Stimulated activated CD4-positive, alpha-beta T cell treated with anti-CD3 and anti-CD28 coated beads, TNF-alpha, amount 100 ng/mL, for 48 hours (primary cell): ENCODE results near the gene IQCB1.
"Not testable (repeated sequence)": the region's sequence is repeated elsewhere in the genome, so short reads cannot be mapped to it uniquely, and the experiment has no call there.

ENCODE experiments used
- DNase-seq, 3 donors: peaks; one replicate each; pipeline ENCODE4 v3.0.0-alpha.2; 2020; ENCODE audit warnings: low read depth in 3 of 3

IQCB1 gene

DNA sequence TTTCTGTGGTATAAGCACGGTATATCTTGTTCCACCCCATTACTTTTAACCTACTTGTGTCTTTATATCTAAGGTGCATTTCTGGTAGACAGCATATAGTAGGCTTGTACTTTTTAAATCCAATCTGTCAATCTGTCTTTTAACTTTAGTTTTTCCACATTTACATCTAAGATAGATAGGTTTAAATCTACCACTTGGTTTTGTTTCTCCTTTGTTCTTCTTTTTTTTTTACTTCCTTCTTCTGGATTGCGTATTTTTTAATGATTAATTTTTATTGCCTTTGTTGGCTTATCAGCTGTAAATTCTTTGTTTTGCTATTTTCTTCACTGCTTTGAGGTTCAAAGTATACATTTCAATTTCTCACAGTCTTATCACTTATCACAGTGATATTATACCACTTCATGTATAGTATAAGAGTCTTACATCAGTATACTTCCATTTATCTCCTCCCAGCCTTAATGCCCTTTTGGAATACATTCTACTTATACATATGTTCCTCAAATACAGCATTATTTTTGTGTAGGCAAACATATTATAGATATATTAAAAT is 31.0 kb downstream of the IQCB1 start:
- DNase-seq, result no peak

DNA sequence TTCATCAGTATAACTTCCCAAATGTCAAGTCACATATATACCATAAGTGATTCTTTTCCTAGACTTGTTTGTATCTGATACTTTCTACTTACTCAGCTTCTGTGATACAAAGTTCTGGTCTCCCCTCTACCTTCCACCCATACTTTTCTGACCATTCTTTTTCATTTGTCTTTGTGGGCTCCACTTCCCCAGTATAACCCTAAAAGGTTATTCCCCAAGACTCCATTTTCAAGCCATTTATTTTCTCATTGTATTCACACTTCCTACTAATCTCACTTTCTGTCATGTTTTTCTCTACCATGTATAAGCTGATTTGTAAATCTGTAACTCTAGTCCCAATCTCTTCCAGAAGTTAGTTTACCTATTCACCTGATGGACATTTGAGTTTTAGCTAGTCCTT is 34.0 kb downstream of the IQCB1 start:
- no peak for DNase-seq

DNA sequence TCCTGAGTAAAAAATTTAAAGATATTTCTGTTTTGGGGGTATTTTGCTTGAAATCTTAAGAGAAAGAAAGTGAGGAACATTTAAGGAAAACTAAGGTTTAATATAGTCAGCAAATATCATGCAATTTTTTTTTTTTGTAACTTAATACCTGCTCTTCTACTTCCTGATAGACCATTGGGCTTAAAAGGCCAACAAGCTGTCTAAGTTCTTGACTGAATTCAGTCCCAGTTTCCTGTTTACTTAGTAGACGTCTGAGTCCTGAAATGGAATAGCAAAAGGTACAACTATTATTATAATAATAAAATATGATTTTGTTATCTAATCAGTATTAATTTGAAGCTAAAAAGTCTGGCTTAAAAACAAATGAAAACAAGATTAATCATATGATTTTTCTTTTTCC is 37.9 kb downstream of the IQCB1 start:
- DNase-seq, result no peak

DNA sequence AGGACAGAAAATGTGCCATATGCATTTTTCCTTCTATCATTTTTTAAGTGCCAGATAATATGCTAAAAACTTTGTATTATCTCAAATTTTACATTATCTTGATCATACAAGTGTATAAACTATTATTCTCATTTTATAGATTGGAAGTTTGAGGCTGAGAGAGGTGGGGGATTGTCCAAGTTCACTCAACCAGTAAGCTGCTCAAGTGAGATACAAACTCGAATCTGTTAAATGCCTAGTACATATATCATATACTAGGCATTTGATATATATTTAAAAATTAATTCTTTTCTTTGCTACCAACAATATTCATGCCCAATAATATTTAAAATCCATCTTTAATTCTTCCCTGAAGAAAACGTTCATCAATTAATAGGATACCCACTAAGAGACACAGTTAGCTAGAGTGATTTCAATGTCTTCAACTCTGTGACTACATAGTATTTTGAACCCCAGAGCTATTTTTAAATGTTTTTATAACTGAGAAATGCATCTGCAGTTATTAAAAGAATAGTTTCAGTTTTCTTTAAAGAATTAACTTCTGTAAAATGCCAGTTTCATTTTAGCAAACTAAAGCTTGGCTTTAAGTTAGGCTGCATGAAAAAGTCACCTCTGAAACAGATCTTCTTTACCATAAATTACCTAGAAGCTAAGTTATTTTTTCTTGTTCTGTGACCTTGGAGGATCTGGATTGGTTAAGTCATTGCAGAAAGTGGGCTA is 40.4 kb downstream of the IQCB1 start:
- no peak for DNase-seq

DNA sequence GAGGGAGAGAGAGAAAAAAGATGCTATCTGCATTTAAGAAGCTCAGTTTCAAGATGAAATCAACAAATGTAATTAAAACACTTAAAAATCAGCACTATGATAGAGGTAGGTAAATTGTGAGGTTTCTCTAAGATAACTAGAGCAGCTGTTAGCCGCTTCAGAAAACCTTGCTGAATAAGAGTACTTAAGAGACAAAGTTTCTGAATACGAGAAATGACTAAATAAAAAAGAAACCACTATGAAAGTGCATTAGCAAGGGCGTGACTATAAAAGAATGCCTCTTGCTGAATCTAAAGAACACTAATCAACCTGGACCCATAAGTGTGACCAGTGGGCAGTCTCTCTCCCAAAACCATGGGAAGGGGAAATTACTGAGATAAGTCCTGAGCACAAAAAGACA is 41.8 kb downstream of the IQCB1 start:
- no peak for DNase-seq

DNA sequence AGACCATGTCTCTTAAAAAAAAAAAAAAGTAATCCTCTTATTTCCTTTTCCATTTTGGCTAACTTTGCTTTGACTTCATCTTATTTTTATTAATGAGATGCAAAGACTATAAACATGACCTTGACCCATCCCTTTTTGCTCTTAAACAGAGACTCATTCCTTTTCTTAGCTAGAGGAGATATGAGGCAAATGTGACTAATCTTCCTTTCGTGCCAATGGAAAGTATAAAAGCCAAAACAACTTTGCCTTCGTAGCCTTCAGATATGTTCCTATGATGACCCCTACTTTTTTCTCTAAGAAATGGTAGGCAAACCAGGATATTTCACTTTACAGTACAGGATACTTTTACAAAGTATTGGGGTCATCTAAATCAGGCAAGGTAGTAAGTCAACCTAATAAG is 48.4 kb downstream of the IQCB1 start:
- no peak for DNase-seq

DNA sequence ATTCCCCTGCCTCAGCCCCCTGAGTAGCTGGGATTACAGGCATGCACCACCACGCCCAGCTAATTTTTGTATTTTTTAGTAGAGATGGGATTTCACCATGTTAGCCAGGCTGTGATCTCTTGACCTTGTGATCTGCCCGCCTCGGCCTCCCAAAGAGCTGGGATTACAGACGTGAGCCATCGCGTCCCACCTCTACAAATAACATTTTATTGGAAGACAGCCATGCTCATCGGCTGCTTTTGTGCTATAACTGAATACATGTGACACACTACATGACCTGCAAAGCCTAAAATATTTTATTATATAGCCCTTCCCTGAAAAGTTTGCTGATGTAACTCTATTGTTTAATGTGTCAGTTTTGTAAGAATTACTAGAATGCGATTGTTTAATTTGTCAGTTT is 52.1 kb downstream of the IQCB1 start:
- not testable (repeated sequence) for DNase-seq

DNA sequence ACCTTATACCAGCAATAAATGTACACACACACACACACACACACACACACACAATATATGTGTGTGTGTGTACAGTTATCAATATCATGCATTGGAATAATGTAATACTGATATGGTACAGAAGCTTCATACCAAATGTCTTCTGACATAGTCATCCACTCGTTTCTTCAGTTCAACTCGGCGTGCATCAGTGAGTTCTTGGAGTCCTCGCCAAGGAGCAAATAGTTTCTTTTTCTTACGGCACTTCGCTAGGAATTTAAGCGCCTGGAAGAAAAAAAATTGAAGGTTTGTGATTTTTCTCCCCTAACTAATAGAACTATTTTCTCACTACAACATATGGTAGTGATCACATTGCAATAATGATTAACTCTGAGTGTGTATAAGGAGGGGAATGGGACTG is 53.2 kb downstream of the IQCB1 start:
- DNase-seq, result no peak

DNA sequence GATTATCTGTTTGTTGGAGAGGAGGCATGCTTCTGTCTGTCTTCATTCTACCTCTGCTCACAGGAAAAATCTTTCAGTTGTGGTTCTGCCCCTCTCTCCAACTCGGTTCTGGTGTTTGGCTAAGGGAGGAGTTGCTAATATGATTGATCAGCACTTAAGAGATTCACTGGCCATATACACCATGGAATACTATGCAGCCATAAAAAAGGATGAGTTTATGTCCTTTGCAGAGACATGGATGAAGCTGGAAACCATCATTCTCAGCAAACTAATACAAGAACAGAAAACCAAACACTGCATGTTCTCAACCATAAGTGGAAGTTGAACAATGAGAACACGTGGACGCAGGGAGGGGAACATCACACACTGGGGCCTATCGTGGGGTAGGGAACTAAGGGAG is 59.8 kb downstream of the IQCB1 start:
- not testable (repeated sequence) for DNase-seq

DNA sequence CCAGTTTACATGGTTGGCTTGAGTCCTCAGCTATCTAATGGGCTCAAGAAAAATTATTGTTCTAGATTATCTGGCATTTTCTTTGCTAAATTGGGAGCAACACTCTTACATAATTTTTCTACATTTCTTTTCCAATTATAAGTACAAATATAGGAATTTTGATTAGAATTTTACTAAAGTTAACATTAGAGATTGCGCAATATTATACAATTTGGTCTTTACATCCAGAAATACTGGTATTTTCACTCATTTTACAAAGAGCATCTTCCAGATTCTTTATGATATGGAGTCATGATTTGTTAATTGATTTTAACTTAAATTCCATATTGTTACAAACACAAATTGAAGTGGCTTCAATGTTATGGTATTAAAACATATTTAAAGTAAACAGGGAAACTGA is 65.6 kb downstream of the IQCB1 start:
- DNase-seq, result no peak

DNA sequence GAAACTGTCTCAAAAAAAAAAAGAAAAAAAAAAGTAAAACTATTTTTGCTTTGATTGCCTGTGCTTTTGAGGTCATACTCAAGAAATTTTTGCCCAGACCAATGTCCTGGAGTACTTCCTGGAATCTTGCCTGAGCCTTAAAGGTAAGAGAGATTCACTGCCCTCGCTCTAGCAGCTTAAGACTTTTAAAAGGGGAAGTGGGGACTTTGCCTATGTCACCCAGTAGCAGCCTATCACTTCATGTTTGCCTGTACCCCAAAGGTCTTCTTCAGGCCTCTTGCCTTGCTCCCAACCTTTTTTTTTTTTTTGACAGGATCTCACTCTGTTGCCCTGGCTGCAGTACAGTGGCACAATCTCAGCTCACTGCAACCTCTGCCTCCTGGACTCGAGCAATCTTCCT is 66.4 kb downstream of the IQCB1 start:
- no peak for DNase-seq

DNA sequence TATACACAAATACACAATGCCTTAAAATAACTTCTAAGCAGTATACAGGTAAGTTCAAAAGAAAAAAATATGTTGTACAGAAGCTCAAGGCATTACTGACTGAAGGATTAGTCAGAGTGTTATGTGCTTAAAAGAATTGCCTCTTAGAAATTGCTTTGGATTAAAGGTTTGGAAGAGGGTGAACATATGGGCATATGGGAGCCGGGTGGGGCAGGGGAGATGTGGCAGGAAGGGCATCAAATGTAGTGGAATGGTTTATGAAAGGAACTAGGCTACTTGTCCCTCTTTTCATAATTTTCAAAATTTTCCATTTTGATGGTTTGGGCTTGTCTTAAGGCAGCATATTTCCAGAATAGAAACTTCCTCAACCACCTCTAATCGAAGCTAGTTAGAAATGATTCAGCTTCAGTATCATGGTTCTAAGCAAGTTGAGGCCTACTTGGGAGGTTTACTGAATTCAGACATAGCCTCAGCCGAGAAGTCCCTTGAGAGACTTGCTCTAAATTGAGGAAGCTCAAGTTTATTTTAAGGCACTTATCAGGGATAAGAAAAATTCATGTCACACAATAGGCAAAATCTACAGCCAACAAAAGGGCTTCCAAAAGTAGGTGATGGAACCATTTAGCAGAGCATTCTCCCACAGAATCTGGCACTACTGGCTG is 75.2 kb downstream of the IQCB1 start:
- DNase-seq, result no peak

DNA sequence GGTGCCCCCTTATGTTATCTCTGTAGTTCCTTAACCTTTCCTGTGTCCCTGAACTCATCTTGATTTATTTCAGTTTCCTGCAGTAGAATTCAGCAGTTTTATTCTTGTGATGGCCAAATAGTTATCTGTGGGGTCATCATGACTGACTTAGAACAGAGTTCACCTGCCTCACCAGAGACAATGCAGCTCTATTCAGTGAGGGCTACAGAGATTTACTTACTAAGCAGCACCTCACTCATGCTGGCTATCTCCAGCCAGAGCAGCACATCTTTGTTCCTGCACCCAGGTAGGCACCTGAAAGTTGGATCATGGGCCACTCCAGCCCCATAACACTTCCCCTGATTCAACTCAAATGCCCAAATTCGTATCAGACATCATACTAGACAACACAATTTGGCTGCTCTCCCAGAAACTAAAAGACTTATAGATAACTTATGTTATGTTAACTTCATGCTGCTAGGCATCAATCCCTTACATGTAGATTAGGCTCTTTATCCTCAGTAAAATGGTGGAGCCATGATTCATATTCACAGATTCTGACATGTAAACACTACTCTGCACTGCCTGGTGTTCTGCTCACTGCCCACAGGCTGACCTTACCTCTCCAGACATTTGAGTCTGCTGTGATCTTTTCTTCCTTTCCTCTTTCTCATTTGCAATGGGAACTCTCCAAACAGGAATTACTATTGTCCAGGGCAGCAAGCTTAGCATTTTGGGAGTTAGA is 76.0 kb downstream of the IQCB1 start:
- no peak for DNase-seq

DNA sequence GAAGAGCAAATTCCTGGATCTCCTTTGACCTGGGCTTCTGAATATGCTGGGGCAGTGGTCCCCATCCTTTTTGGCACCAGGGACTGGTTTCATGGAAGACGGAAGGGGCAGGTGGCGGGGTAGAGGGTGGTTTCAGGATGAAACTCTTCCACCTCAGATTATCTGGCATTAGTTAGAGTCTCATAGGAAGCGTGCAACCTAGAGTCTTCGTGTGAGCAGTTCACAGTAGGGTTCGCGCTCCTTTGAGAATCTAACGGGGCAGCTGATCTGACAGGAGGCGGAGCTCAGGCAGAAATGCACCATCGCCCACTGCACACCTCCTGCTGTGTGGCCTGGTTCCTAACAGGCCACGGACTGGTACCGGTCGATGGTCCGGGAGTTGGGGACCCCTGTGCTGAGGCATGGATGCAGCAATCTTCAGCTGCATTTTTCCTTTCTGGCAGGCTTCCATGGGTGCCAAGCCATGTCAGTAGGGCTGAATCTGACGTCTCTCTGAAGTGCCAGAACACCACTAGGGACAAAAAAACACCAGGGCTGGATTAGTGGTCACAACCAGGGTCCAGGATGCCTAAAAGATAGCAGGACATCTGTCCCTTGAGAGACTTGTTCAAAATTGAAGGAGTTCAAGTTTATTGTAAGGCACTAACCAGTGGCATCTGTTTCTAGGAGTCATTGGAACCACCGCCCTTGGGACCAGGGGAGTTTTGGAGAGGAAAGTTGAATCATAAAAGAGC is 76.9 kb downstream of the IQCB1 start:
- DNase-seq, result no peak

DNA sequence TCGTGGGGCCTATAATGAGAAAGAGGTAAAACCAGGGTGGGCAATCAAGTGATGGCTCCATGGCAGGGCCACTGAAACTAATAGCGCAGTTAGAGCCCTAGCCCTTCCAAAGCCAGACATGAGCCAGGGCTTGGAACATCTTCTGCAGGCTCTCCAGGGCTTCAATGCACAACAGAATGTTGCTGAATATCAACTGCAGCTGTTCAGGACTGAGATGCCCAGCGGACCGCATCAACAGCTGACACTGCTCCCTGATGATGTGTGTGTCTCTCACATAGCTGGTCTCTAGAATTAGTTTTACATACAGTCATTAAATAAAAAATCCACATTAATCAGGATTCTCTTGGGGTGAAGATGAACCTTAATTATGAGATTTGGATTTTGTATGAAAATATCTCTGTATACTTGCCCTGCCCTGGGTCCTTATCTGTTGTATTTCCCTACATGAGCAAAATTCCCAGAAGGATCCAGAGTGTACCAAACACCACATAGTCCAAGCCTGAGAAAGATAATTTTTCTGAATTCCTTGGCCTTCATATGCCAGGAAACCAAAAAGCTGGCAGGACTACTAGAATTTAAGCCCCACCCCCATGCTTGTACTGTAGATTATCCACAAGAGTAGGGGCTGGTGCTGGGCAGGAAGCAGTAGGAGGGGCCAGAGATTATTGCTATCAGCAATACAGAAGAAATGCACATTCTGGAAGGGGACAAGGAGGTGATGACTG is 77.6 kb downstream of the IQCB1 start:
- DNase-seq, result no peak

DNA sequence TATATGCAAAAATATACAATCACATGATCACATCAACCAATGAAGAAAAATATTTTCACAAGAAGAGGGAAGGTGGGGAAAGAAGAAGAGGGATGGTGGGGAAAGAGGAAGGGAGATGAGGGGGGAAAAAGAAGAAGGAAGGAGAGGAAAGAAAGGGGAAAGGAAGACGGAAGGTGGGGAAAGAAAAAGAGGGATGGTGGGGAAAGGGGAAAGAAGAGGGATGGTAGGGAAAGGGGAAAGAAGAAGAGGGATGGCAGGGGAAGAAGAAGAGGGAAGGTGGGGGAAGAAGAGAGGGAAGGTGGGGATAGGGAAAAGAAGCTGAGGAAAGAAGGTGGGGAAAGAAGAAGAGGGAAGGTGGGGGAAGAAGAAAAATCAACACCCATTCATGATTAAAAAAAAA is 82.1 kb downstream of the IQCB1 start:
- no peak for DNase-seq

DNA sequence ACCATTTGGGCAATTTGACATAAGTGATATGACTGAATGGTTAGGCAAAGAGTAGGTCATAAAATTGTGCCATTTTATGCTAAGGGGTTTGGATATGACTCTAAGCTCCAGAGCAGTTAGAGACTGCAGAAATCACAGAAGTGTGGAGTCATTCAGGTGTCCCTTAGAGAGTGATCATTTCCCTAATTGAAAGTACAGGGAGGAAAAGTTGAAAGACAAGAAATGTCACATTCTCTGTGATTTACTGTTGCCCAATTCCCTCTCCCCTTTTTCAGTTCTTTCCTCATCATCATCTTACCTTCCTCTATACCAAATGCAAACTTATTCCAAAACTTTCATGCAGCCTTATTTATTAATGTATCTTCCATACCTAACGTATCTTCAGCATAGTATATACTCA is 82.6 kb downstream of the IQCB1 start:
- no peak for DNase-seq

DNA sequence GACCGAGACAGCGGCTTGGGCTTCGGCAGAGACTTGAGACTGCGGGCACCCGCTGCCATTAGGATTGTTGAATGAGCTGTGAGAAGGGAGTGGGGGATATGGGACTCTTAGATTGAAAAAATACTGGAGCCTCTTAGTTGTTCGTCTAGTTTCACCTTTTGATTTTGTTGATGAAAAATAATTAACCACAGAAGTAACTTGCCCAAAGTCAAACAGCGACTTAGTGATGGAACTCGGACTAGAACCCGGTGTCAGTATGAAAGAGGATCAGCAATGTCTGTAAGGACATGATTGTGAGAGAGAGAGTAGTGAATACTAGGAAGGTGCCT is 84.8 kb downstream of the IQCB1 start:
- DNase-seq, result no peak

DNA sequence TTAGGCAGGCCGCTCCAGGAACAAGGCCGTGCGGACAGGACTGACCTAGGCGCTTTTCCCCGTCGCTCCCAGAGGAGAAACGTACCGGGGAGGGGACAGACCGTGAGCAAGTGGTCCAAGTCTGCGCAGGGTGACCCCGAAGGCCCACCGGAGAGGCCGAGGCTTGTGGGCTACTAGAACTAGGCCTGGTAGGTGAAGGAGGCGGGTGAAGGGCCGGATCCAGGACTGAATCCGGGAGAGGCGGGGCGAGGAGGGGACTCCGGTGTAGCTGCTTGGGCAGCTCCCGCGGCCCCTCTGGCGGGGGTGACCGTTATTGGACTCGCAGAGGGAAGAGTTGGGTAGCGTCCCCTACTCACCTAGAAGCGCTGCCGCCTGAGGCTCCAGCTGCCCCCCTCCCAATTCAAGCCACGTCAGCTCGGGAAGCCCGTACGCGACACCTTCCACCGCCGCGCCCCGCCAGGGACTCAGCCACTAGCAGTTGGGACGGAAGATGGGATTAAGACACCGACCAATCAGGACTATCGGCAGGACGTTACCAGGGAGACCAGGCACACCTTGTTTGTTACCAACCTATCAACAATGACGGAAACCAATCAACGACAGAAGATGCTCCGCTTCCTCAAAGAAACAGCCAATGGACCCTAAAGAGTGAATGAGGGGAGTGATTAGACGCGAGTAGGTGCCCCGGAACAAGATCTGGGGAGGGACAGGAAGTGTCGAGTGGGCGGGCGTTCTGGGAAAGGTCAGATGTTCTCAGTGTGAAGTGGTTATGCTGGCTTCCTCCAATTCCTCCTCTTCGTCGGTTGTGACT is 85.4 kb downstream of the IQCB1 start, which contains the start of gene GOLGB1:
Gene GOLGB1, minus strand, starts transcription at position 466 of the 811 bp plus-strand sequence. CDS start 18,770 bp downstream, outside the sequence.
- DNase-seq, result peak; percentile 84 to 91 (median 87)

DNA sequence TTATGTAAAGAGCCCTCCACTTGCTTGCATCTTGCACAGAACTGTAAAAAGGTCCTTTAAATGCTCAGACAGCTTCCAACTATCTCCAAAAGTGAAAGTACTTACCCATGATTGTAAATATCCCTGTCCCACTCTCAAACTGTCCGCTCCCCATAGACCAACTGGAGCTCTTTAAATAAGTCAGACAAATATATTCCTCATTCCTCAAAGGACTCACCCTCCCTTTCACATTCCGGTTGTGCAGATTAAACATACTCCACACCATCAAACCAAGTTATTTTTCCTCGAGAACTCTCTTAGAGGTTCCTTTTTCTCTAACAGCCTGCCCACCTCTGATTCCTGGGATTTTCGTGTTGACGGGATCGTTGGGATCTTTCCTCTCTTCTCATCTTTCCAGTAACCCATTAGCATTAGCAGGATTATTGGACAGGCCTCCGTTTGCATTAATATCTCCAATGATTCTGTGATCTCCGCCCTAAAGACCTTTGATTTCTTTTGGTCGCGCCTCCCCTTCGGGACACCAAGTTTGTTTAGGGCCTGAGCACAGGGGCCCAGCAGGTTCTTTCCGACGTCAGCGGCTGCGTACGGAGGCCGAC is 86.1 kb downstream of the IQCB1 start:
- peak in 1 of 3 donors; percentile 6 for DNase-seq
